SK-N-SH (cell line): ENCODE data around the gene PLEKHA8.

Experiments used
- CTCF ChIP-seq: fragments of 200-600 bp; sonication (generic); IDR thresholded peaks from 2 replicates; pipeline ENCODE4 v1.6.1; 2017; ENCODE audit warnings: antibody characterized with exemption, mild to moderate bottlenecking, moderate library complexity
- EZH2phosphoT487 ChIP-seq: fragments of 200-600 bp; sonication (generic); IDR thresholded peaks from 2 replicates; pipeline ENCODE4 v1.6.1; 2017; ENCODE audit warnings: low read depth, mixed run types, mild to moderate bottlenecking, antibody characterized with exemption, moderate library complexity, borderline replicate concordance
- FOXJ3 ChIP-seq: sonication (generic); formaldehyde crosslinking; IDR thresholded peaks from 2 replicates; pipeline ENCODE4 v1.5.1; 2020; ENCODE audit warnings: mild to moderate bottlenecking, missing genetic modification reagents
- MXI1 ChIP-seq: IDR thresholded peaks from 2 replicates; pipeline ENCODE4 v1.6.1; 2012; ENCODE audit warnings: mild to moderate bottlenecking, low read depth, low read length, improper control_type of control experiment
- POLR2AphosphoS5 ChIP-seq: IDR thresholded peaks from 2 replicates; pipeline ENCODE4 v1.6.1; 2012; ENCODE audit warnings: low read depth, low read length
- REST ChIP-seq: IDR thresholded peaks from 2 replicates; pipeline ENCODE4 v1.6.1; 2012; ENCODE audit warnings: mild to moderate bottlenecking, low read depth, low read length, moderate library complexity

GRCh38 chr7:30169579-30169978 is 141.4 kb downstream of the PLEKHA8 start:
- no peak for TF ChIP-seq MXI1
- no peak for TF ChIP-seq CTCF
- no peak for TF ChIP-seq POLR2AphosphoS5
- TF ChIP-seq REST: no peak
- TF ChIP-seq FOXJ3 (CRISPR knock-in tag): no peak
- TF ChIP-seq EZH2phosphoT487: no peak
